Endometrial microvascular endothelial cells (primary cell): Measurements from ENCODE around the gene HSPA4. TPM values are rescaled to one million over a fixed set of nuclear protein-coding genes. Genes with fewer than 3 reads are reported as not detected.
"Not testable (repeated sequence)": the region's sequence is repeated elsewhere in the genome, so short reads cannot be mapped to it uniquely, and the experiment has no call there.

Experiments
- in situ Hi-C: cut with HindIII; loops from 2 replicates; pipeline ENCODE4 v1.10.0; 2017; ENCODE audit warnings: low sequenced_read_pairs, low pct_unique_long_range_greater_than_20kb; ENCODE audit errors: inconsistent ontology term
- total RNA-seq: library from RNA; depleted of rRNA; stranded (reverse); fragments of >200 nt; gene quantifications from one replicate; pipeline ENCODE4 v1.2.3, GENCODE V29; 2015; ENCODE audit errors: inconsistent ontology term

HSPA4 gene
- total RNA-seq, 1 donor from 2014 or later = 103 TPM

GRCh38 chr5:133083901-133084300 is 32.1 kb downstream of the HSPA4 start:
- in situ Hi-C loops = no loop called here

GRCh38 chr5:133085171-133085570 is 33.4 kb downstream of the HSPA4 start:
- in situ Hi-C loops = not testable (repeated sequence)

GRCh38 chr5:133086366-133086875 is 34.6 kb downstream of the HSPA4 start:
- in situ Hi-C loops = no loop called here

GRCh38 chr5:133088064-133088463 is 36.3 kb downstream of the HSPA4 start:
- in situ Hi-C loops = no loop called here

DNA sequence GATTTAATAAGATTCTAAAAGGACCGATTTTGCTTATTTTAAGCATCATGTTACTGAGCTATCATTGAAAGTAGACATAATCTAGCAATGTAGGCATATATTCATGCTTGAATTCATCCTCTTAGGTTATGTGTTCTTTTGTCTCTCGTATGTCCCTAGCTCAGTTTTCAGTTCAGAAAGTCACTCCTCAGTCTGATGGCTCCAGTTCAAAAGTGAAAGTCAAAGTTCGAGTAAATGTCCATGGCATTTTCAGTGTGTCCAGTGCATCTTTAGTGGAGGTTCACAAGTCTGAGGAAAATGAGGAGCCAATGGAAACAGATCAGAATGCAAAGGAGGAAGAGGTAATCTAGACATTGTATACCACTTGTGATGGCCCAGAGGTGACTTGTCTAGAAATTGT is 39.2 kb downstream of the HSPA4 start:
- in situ Hi-C loops = no loop called here

DNA sequence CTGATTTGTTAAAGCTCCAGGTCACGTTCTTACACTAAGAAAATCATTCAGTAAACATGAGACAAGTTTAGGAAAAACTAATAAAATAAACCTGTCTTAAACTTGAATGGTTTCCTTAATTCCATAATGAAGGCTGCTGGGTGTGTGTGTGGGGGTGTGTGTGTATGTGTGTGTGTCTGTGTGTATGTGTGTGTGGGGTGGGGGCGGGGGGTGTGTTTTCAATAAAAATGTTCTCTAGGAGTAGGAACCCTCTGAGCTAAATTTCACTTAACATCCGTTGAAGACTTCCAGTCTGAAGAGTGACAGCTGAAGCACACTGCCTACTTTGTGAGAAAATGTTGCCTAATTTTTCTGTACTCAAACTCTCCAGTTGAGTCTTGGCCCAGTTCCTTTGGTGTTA is 54.5 kb downstream of the HSPA4 start:
- in situ Hi-C loops = no loop called here

DNA sequence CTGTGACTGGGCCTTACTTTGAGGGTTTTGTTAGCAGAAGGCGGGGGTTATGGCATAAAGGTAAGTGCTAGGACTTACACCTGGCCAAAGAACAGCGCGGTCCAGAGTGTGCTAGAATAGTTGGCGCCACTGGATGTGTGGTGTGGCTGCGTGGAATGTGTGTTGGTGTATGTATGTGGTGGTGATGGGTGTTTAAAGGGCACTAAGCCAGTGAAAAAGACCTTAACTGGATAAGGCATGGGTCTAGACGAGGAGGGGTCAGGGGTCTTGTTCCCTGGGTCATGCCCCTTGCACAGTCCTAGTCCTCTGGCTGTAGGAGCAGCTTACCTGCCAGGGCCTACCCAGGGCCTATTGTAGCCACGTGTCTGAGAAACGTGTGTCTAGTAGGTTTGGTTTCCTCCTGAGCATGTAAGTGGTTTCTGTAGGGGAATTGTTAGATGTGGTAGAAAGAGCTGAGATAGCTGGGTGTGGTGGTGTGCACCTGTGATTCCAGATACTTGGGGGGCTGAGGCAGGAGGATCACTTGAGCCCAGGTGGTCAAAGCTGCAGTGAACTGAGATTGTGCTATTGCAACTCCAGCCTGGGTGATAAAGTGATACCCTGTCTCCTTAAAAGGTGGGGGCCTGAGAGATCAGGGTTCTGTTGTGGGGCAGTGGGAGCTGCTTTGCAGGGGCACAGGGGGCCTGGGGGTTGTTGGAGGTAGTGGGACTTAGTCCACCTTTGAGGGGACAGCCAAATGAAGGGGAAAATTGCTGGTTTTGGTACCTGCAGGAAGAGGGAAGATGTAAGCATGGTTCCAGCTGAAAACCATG is 55.2 kb downstream of the HSPA4 start:
- in situ Hi-C loops = no loop called here

- in situ Hi-C loops = no loop called here
Observed at GRCh38 chr5:133108481-133108921, 56.7 kb downstream of the HSPA4 start.

DNA sequence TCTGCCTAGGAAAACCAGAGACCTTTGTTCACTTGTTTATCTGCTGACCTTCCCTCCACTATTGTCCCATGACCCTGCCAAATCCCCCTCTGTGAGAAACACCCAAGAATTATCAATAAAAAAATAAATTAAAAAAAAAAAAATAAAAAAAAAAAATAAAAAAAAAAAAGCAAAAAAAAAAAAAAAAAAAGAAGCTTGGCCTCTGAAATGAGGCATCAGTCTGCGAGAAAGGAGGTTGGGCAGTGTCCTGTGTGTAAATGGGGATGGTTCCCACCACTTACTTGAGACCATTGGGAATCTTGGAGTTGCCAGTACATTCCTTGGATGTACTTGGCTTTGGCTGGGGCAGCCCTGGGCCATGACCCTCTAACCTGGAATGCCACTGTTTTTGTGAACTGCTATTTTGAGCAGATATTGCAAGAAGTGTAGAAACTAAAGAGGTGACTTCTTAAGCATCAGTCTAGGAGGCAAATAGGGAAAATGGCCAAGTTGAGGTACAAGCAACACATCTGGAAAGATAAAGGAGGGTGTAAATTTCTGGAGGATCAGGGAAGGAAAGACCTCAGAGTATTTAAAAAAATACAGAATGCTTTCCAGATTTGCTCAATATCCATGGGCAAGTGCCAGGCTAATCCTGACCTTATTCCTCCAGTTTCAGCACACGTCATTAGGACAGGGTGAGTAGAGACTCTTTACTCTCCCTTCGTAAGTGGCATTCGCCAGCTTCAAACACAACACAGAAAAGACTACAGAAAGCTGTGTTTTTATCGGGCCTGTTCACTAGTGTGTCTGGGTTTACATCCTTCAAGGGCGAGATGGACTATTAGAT is 58.1 kb downstream of the HSPA4 start:
- in situ Hi-C loops = no loop called here

GRCh38 chr5:133110709-133111108 is 58.9 kb downstream of the HSPA4 start:
- in situ Hi-C loops = no loop called here

DNA sequence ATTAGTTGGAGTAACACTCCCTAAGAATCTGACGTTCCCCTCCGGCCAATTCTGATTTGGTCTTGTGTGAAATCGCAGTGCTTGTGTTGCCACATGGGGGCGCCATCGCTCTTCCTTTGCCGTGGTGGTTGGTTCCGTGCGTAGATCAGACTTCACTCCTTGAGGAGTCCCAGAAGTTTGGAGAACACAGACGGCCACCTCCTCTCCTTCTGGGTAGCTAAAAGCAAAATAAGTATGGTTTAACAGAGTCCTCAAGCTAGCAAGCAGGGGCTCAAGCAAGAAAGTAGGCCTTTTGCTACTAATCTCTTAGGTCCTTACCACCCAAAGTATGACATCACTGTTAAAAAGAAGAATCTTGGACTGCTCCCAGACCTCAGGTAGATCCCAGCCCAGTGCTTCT is 59.5 kb downstream of the HSPA4 start:
- in situ Hi-C loops = no loop called here

DNA sequence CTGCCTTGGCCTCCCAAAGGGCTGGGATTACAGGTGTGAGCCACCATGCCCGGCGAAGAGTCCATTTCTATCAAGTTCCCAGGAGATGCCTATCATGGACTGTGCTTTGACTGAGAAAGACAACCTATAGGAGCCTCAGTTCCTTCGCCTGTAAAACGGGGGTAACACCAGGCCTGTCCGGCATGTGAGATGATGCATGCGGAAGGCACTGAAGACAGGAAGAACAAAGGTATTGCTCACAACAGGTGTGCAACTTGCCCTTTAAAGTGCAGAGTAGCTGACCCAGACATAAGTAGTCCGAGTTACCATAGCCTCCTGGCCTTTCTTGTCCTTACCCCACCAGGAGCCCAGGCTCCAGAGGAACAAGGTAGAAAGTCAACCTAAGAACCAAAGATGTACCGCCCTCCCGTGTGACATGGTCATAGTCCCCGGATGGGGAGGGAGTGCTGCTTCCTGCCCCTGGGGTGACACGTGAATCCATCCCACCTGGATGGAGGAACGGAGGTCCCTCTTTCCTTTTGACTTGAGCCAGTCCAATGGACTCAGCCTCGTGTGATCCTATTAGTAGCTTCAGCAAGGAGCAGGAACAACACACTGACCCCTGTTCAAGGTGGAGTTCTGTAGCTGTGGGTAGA is 60.3 kb downstream of the HSPA4 start:
- in situ Hi-C loops = no loop called here

DNA sequence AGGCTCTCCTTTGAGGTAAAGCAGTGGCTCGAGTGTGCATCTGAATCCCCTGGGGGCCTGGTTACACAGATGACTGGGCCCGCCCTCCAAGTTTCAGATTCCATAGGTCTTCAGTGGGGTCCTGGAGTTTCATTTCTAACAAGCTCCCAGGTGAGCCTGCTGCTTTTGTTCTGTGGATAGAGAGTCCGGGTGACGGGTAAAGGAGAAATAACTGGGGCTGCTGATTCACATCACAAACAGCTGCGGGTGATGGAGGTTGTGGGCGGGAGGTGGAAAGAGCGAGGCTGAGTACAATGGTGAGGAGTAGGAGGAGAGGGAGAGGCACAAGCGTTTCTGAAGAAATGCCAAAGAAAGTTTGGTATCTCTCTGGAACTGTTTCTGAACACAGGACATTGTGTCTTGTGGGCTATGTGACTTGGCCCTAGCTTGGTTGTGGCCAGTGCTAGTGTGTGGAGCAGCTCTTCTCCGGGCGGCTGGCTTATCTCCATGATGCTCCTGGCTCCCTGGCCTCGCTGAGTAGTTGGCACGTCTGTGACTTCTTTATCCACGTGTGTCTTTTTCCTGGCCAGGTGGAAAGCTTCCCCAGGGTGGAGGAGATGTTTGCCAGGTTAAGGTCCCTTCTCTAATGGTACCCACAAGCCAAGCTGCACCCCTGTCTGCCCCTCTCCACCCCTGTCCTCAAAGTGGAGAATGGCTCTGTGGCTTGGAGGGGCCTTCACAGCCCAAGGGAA is 61.7 kb downstream of the HSPA4 start:
- in situ Hi-C loops = no loop called here

DNA sequence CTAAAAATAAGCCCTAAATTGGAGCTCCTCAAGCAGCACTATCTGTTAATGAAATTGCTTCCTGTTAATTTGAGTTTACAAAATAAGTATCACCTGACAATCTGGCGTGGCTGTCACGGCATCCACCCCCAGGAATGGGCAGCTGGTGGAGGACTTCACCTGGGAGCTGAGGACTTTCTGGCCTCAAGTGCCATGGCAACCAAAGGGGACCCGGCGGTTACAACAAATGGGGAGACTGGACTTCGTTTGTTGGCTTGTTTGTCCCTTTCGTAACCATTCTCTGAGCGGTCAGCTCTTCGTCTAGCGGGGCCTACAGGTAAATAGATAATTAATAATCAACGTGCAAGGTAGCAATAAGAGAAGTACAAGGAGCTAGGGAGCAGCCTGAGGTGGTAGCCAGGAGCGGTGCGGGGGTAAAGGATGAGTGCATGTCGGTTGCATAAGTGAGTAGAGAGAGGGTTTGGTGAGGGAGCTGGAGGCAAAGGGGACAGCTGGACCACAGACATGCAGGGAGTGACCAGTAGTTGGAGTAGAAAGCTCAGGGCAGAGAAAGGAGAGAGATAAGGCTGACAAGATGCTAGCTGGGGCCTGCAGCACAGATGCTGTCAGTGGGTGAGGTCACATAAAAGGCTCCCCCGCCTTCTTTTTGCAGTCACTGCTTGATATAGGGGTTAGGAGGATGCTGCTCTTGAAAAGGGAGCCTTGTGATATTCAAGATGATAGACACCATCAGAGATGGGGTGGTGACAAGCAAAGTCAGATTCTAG is 62.5 kb downstream of the HSPA4 start:
- in situ Hi-C loops = no loop called here

DNA sequence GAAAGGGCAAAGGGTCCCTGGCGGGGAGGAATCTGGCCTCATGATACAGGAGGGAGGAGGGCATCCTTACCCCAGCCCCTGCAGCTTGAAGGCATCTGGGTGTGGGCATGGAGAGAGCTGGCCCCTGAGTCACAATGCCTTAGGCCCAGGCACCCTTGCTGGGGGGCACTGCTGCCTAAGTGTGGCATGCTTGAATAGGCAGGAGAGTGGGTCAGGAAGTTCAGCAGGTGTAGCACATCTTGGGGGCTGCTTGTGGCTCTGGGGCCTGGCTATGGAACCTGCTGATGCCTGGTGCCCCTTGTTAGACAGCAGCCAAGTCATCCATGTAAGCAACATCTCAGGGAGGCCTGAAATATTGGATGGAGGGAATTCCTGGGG is 63.1 kb downstream of the HSPA4 start:
- in situ Hi-C loops = no loop called here

GRCh38 chr5:133116601-133117000 is 64.8 kb downstream of the HSPA4 start:
- in situ Hi-C loops = no loop called here

GRCh38 chr5:133117166-133117911 is 65.5 kb downstream of the HSPA4 start:
- in situ Hi-C loops = no loop called here
